T-helper 2 cell treated with Interferon-gamma antibody and Interleukin-4, amounts not matched to agents 100 ng/mL and 5 ng/mL, for 36 hours (primary cell): ENCODE results near the gene HMGA1. TPM values are rescaled to one million over a fixed set of nuclear protein-coding genes. Genes with fewer than 3 reads are reported as not detected.

ENCODE experiments used
- intact Hi-C: fragments of 100-400 bp; cut with micrococcal nuclease; formaldehyde crosslinking; loops from one replicate; pipeline ENCODE4 v1.15.1; 2023
- total RNA-seq: library from RNA; stranded (reverse); gene quantifications from 2 replicates; pipeline ENCODE4 v1.2.3, GENCODE V29; 2022

HMGA1 gene
- total RNA-seq, 1 donor from 2014 or later, result 293 TPM

- intact Hi-C loops, result no loop called here
These were observed 48.9 kb downstream of the HMGA1 start for GRCh38 chr6:34285448-34286164.

- intact Hi-C loops, result no loop called here
These were observed 51.9 kb downstream of the HMGA1 start for GRCh38 chr6:34288581-34288980.

GRCh38 chr6:34289137-34289536 is 52.5 kb downstream of the HMGA1 start:
- intact Hi-C loops, result no loop called here

GRCh38 chr6:34292954-34293353 is 56.3 kb downstream of the HMGA1 start:
- intact Hi-C loops, result no loop called here

- intact Hi-C loops, result no loop called here
These were observed 59.0 kb downstream of the HMGA1 start for GRCh38 chr6:34295721-34296120.

Other genes starting within 250 kb of the HMGA1 start
- not detected in 2 replicates for gene GRM4, start 90.8 kb upstream of the HMGA1 start, total RNA-seq
- gene SMIM29, start 12.1 kb downstream of the HMGA1 start, total RNA-seq, result 20.3 and 22.1 TPM in 2 replicates
- 17.8 and 18.7 TPM in 2 replicates for gene NUDT3, start 155.8 kb downstream of the HMGA1 start, total RNA-seq
- 1,508 and 1,512 TPM in 2 replicates for gene RPS10, start 189.2 kb downstream of the HMGA1 start, total RNA-seq
- gene PACSIN1, start 229.2 kb downstream of the HMGA1 start, total RNA-seq, result 0.11 and 0.18 TPM in 2 replicates